GM18867 (cell line): ENCODE data around the gene CCDC142.
"Not testable (repeated sequence)": the region's sequence is repeated elsewhere in the genome, so short reads cannot be mapped to it uniquely, and the experiment has no call there.

ENCODE experiments used
- ATAC-seq: cut with Tn5 transposase; IDR thresholded peaks from one replicate; pipeline ENCODE4 v1.9.1; 2021; ENCODE audit warnings: mild to moderate bottlenecking, moderate library complexity; ENCODE audit not compliant: unreplicated experiment

The CCDC142 gene

DNA sequence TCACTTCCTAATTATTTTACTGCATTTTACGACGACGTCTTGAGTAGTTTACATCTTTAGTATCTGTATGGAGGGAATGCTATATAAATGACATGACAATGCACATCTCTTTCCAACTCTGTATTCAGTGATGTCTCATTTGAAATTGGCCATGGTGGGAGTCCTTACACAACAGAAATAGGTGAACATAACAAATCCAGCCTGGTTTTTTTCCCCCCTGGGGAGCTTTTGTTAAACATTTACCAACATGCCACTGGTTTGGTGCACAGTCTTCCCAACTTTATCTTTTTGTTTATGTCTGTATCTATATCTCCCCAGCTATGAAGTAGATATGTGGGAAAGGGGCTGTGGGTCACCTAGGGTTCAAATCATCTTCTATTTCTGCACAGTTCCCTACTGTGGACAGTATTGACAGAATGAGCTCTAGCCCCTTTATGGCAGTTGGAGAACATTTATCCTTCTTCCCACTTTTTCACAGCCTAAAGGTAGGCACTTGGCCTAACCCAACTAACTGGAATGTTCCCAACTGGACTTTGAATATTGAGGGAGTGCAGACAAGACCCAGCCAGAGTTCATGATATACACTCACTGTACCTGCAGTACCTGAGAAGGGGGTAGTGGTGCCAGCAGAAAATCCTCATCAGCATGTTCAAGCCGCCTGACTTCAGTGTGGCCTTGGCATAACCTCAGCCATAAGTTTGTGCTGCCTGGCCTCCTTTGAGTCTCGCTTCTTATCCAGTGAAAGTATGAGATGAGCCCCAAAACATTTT lies 35.4 kb downstream of the CCDC142 start:
- no peak for ATAC-seq

- no peak for ATAC-seq
Measured at GRCh38 chr2:74444498-74445318, 38.1 kb downstream of the CCDC142 start.

DNA sequence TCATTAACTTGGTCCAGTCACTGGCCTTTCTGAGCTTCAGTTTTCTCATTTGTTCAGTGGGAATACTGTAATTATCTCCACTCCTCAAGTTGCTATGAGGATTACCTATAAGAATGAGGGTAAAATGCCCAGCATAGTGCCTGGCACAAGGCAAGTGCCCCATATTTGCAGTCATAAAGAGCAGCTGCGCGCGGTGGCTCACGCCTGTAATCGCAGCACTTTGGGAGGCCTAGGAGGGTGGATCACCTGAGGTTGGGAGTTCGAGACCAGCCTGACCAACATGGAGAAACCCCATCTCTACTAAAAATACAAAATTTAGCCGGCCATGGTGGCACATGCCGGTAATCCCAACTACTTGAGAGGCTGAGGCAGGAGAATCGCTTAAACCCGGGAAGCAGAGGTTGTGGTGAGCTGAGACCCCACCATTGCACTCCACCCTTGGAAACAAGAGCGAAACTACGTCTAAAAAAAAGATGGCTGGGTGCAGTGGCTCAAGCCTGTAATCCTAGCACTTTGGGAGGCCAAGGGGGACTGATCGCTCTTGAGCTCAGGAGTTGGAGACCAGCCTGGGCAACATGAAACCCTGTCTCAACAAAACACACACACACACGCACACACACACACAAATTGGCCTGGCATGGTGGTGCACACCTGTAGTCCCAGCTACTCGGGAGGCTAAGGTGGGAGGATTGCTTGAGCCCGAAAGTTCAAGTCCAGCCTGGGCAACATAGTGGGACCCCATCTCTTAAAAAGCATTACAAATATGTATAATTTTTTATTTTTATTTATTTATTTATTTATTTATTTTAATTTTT lies 40.1 kb downstream of the CCDC142 start:
- ATAC-seq = not testable (repeated sequence)

- ATAC-seq = no peak
Measured at GRCh38 chr2:74441690-74442482, 40.9 kb downstream of the CCDC142 start, which contains the start of gene RTKN. RTKN (minus strand) TSS chr2:74441937; CDS start chr2:74441816, 121 bp downstream.

- no peak for ATAC-seq
Measured at GRCh38 chr2:74441170-74441689, 41.6 kb downstream of the CCDC142 start.

GRCh38 chr2:74440378-74441169 lies 42.2 kb downstream of the CCDC142 start:
- peak; percentile 95 for ATAC-seq

- no peak for ATAC-seq
Measured at GRCh38 chr2:74439803-74440377, 42.9 kb downstream of the CCDC142 start.

DNA sequence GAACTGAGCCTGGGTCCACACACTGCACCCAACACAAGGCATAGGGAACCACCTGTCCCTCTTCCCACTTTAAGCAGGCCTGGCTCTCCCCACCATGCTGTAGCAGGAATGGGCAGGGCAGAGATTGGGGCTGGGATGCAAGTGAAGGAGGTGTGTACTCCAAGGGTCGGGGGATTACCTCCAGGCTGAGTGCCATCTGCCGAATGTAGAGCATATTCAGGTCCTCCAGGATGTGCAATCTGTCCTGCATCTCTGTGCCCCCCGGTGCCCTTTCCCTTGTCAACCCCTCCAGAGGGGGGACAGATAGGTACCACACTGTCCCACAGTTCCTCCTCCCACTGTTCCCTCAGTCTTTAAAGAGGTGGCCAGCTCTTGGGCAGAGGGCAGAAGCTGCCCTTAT lies 43.4 kb downstream of the CCDC142 start:
- no peak for ATAC-seq

DNA sequence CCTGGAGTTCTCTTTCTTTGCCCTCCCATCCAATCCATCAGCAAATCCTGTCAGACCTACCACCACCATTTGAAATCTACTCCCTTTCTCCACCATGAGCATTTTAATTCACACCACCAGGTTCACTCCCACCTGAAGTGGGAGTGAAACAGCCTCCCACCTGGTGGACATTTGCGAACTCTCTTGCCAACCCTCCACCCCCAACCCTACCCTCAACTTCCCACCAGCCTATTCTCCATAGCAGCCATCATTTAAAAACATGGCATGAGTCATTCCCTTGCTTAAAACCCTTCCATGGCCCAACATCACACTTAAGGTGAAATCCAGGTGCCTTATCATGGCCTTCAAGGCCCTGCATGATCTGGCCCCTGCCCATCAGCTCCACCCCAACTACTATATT lies 44.5 kb downstream of the CCDC142 start:
- no peak for ATAC-seq

GRCh38 chr2:74436848-74437695 lies 45.7 kb downstream of the CCDC142 start:
- no peak for ATAC-seq

DNA sequence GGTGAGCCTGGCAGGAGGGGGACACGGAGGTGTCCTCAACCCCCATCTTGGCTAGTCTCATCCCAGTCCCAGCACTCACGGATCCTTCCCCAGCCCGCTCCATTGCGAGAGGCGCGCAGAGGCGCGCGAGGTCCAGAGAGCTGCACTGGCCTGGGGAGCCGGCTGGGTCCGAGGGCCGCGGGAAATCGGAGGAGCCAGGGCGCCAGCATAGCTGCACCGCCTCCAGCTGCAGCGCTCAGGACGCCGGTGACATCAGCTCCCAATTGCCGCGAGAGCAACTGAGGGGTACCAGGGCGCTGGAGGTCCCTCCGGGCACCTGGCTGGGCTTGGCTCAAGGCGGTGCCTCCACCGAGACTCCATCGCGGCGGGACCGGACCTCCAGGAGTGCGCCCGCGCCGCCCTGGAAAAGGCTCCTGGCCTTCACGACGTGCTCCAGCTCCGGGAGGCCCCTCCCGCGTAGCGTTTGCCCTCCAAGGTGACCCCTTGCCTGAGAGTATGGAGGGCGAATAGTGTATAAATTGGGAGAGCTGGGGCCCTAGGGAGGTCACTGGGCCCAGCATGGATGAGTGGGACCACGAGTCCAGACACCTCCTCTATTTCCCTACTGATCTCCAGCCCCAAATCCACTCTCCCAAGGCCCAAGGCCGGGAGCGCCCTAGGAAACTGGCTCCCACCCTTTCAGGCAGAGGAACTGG lies 46.5 kb downstream of the CCDC142 start:
- ATAC-seq = no peak

DNA sequence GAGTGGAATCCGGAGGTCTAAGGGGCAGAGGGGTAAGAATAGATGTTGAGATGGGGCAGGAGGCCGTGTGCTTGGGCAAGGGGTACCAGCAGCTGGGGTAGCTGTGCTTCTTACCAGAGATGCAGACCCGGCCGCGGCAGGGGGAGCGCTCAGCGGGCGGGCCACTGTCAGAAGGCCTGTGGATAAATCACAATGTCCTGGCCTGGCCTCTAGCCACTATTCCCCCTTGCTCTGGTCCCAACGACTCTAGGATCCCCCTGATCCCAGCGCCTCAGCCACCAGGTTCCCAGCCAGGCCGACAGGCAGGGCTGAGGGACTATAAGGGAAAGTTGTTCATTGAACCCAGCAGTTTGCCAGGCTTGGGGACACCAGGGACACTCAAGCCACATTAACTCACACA lies 52.3 kb downstream of the CCDC142 start:
- ATAC-seq = no peak

DNA sequence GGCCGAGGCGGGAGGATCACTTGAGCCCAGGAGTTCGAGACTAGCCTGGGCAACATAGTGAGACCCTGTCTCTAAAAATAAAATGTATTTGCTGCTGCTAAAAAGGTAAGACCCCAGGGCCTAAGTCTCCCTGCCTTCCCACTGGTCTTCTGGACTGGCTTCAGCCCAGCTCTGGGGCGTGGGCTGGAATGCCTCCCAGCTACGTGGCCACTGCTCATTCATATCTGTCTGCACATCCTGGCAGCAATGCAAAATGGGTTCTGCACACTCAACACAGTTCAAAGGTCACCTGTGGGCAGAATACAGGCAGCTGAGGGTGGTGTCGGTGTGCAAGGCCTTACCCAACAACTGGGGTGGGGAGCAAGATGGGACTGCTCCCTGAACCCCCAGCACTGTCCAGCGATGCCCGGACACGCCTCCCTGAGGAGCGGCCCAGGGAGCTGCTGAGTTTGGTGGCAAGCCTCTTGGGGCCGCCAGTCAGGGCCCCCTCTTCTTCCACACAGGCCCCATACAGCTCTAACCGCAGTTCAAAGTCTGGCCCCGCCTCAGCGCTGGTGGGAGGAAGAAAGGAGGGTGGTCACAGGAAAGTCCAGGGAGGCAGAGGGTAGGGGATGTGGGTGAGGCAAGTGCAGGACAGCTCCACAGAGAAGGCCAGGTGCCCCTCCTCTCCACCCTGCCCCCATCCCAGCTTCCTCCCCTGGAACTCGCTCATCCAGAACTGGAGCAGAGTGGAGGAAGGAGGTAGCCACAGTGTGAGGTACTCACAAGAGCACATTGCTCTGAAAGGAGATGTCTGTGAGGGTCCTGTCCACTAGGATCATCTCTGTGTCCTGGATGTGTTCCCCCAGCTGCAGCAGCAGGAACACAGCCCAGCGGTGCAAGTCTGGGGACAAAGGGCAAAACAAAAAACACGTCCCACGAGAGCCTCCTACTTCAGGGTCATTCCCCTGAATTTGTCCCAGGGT lies 53.0 kb downstream of the CCDC142 start:
- ATAC-seq = no peak

DNA sequence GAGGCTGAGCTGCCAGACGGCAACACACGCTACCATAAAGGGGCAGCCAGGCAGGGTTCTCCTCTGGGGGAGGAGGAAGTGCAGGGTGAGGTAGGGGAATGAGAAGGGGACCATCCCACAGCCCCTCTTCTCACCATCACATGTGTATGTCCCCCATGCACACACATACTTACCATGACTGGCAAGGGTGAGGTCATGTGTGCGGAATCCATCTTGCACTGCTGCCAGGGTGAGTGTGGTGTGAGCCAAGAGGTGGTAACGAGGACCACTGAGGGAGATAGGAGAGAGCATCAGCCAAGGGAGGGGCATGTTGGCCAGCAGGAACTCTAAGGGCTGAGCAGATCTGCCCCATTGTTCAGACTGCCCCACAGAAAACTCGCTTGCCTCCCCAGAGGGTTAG lies 54.1 kb downstream of the CCDC142 start:
- ATAC-seq = no peak

GRCh38 chr2:74427551-74427950 lies 55.2 kb downstream of the CCDC142 start:
- ATAC-seq = no peak

- no peak for ATAC-seq
Measured at GRCh38 chr2:74426181-74426758, 56.5 kb downstream of the CCDC142 start.
